ENCODE data around the gene CCDC116.

GRCh38 chr22:21629255-21630149 lies 3.1 kb upstream of the CCDC116 start, which contains the start of gene YDJC:
- TF ChIP-seq POLR2A (IDR thresholded peaks at IDR 0.05) (peak; percentile 42 to 46), CTCF (IDR thresholded peaks at IDR 0.05) (peak in 3 of 4 experiments; percentile 40 to 97 (median 80)), POLR2AphosphoS5 (IDR thresholded peaks at IDR 0.05) (peak; percentile 46), EP300 (IDR thresholded peaks at IDR 0.05) (no peak)
